Gastroesophageal sphincter (tissue), 4 donors: ENCODE data around the gene PLPPR2. TPM values are rescaled to one million over a fixed set of nuclear protein-coding genes. Genes with fewer than 3 reads are reported as not detected.

Source experiments
- ATAC-seq: fragments of 150-250 bp; one replicate; pipeline ENCODE4 v1.9.1; 2016; ENCODE audit warnings: mild to moderate bottlenecking, moderate library complexity
- H3K27ac ChIP-seq, 4 donors: fragments of 200-600 bp; sonication (generic) in 3 of 4; 1 replicate in 3 of 4; 2 replicates in 1 of 4; pipeline ENCODE4 v1.5.1; 2016 to 2019
- H3K27me3 ChIP-seq: fragments of 200-600 bp; sonication (generic); one replicate; pipeline ENCODE4 v1.5.1; 2019
- H3K36me3 ChIP-seq, 2 donors: fragments of 200-600 bp; sonication (generic); one replicate each; pipeline ENCODE4 v1.5.1; 2019; ENCODE audit warnings: control low read depth in 1 of 2
- H3K4me1 ChIP-seq, 3 donors: fragments of 200-600 bp; sonication (generic); 1 replicate in 2 of 3; 2 replicates in 1 of 3; pipeline ENCODE4 v1.5.1; 2016 to 2019; ENCODE audit warnings: control low read depth in 2 of 3
- H3K4me3 ChIP-seq, 2 donors: fragments of 200-600 bp; sonication (generic); one replicate each; pipeline ENCODE4 v1.5.1; 2019; ENCODE audit warnings: mild to moderate bottlenecking in 1 of 2, moderate library complexity in 1 of 2
- H3K9me3 ChIP-seq, 3 donors: fragments of 200-600 bp; sonication (generic); one replicate each; pipeline ENCODE4 v1.5.1; 2017 to 2019; ENCODE audit warnings: control low read depth in 2 of 3
- EP300 ChIP-seq: sonication (generic); formaldehyde crosslinking; IDR thresholded peaks from one replicate; pipeline ENCODE4 v1.6.1; 2017; ENCODE audit warnings: antibody characterized with exemption, mild to moderate bottlenecking
- POLR2A ChIP-seq, 2 donors: fragments of 450-650 bp; IDR thresholded peaks; one replicate each; pipeline ENCODE4 v1.6.1; 2017; ENCODE audit warnings: antibody characterized with exemption in 2 of 2, mild to moderate bottlenecking in 2 of 2, moderate library complexity in 1 of 2
- POLR2AphosphoS5 ChIP-seq: sonication (generic); formaldehyde crosslinking; IDR thresholded peaks from one replicate; pipeline ENCODE4 v1.6.1; 2017; ENCODE audit warnings: antibody characterized with exemption
- WGBS, 2 donors: methylation state at CpG; one replicate each; pipeline ENCODE4 v1.1.5; 2018; ENCODE audit warnings: low coverage in 1 of 2; 5-methylcytosine and 5-hydroxymethylcytosine counted together
- total RNA-seq, 4 donors: library from RNA; depleted of rRNA; stranded (reverse); fragments of >200 nt; gene quantifications; one replicate each; pipeline ENCODE4 v1.1.0, GENCODE V29; 2016
- TF ChIP-seq, protein P1 (sequence below), 4 experiments: fragments of 200-600 bp in 2 of 4; fragments of 450-650 bp in 2 of 4; sonication (generic) in 1 of 4; IDR thresholded peaks; one replicate each; pipeline ENCODE4 v1.5.1; 2017 to 2019; ENCODE audit warnings: antibody characterized with exemption in 4 of 4, mild to moderate bottlenecking in 2 of 4, moderate library complexity in 2 of 4

PLPPR2 gene
- total RNA-seq, 4 donors from 2014 or later, result 20.5 to 57.7 (median 44.9) TPM

DNA sequence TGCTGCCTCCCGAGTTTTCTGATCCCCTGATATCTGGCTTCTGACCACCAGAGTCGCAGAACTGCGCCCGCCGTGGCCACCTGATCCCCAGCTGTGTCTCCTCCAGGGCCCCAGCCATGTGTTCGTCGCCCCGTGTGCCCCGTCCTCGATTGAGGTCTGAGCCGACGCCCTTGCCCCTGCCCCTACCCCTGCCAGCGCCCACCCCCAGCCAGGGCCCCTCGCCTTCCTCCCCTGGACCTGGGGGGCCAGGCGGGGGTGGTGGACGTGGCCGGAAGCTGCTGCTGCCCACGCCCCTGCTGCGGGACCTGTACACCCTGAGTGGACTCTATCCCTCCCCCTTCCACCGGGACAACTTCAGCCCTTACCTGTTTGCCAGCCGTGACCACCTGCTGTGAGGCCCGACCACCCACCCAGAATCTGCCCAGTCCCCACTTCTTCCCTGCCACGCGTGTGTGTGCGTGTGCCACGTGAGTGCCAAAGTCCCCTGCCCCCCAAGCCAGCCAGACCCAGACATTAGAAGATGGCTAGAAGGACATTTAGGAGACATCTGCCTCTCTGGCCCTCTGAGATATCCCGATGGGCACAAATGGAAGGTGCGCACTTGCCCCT is 9.2 kb downstream of the PLPPR2 start:
- WGBS, 2 donors, result 80 to 90% methylated on average over 5 to 9 of the region's 28 CpGs
- ATAC-seq, result no peak
- TF ChIP-seq POLR2AphosphoS5 (no peak), POLR2A (IDR thresholded peaks at IDR 0.05) (no peak), EP300 (no peak)
- TF ChIP-seq, protein P1, sequence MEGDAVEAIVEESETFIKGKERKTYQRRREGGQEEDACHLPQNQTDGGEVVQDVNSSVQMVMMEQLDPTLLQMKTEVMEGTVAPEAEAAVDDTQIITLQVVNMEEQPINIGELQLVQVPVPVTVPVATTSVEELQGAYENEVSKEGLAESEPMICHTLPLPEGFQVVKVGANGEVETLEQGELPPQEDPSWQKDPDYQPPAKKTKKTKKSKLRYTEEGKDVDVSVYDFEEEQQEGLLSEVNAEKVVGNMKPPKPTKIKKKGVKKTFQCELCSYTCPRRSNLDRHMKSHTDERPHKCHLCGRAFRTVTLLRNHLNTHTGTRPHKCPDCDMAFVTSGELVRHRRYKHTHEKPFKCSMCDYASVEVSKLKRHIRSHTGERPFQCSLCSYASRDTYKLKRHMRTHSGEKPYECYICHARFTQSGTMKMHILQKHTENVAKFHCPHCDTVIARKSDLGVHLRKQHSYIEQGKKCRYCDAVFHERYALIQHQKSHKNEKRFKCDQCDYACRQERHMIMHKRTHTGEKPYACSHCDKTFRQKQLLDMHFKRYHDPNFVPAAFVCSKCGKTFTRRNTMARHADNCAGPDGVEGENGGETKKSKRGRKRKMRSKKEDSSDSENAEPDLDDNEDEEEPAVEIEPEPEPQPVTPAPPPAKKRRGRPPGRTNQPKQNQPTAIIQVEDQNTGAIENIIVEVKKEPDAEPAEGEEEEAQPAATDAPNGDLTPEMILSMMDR (IDR thresholded peaks at IDR 0.05), result no peak
- Histone ChIP-seq H3K4me1 (peaks cover 0 to 5% (median 0%) of the 10 kb centered on the region in 3 donors), H3K27me3 (no peaks in the 10 kb centered on the region), H3K36me3 (peaks cover 0 to 88% of the 10 kb centered on the region in 2 donors), H3K9me3 (no peaks in the 10 kb centered on the region), H3K4me3 (no peak overlapping the region), H3K27ac (no peak overlapping the region)

DNA sequence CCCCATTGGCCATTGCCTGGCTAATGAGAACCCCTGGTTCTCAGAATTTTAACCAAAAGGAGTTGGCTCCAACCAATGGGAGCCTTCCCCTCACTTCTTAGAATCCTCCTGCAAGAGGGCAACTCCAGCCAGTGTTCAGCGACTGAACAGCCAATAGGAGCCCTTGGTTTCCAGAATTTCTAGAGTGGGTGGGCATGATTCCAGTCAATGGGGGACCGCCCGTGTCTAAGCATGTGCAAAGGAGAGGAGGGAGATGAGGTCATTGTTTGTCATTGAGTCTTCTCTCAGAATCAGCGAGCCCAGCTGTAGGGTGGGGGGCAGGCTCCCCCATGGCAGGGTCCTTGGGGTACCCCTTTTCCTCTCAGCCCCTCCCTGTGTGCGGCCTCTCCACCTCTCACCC is 9.7 kb downstream of the PLPPR2 start:
- peak overlapping the region in 1 of 4 donors; percentile 18 for H3K27ac ChIP-seq
- H3K36me3 ChIP-seq, result peaks cover 0 to 87% of the 10 kb centered on the region in 2 donors
- no peak overlapping the region for H3K4me3 ChIP-seq
- H3K9me3 ChIP-seq, result no peaks in the 10 kb centered on the region
- H3K27me3 ChIP-seq, result no peaks in the 10 kb centered on the region
- peaks cover 0 to 5% (median 0%) of the 10 kb centered on the region in 3 donors for H3K4me1 ChIP-seq
- ATAC-seq, result no peak
- WGBS, 2 donors, result 75% methylated on average over 2 of the region's 5 CpGs; no CpG with 5 or more reads in 1 of the 2 donors
- TF ChIP-seq POLR2AphosphoS5, result no peak
- TF ChIP-seq EP300, result no peak
- no peak for TF ChIP-seq POLR2A (IDR thresholded peaks at IDR 0.05)
- TF ChIP-seq, protein P1 (IDR thresholded peaks at IDR 0.05), result no peak

DNA sequence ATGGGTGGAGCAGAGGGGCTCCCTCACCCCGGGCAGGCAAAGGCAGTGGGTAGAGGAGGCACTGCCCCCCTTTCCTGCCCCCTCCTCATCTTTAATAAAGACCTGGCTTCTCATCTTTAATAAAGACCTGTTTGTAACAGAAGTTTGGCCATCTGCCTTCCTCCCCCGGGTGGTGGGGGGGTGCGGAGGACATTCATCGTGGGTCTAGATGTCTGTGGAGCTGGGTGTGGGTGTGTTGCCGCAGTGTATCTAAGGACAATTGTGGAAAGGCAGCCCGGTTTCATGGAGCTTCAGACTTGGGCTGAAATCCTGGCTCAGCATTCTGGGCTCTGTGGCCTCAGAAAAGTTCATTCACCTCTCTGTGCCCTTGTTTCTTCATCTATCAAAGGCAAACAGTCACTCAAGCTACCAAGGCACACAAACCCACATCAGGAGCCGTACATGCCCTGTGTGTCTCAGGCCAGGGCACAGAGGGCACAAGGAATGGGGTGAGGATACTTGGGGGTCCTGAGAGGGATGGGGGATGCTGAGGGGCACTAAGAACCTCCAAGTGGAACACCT is 10.4 kb downstream of the PLPPR2 start:
- 71% methylated on average over 1 of the region's 7 CpGs; no CpG with 5 or more reads in 1 of the 2 donors for WGBS, 2 donors
- H3K27me3 ChIP-seq, result no peaks in the 10 kb centered on the region
- peak overlapping the region in 1 of 4 donors; percentile 18 for H3K27ac ChIP-seq
- ATAC-seq, result no peak
- H3K4me3 ChIP-seq, result no peak overlapping the region
- peaks cover 0 to 80% of the 10 kb centered on the region in 2 donors for H3K36me3 ChIP-seq
- no peaks in the 10 kb centered on the region for H3K9me3 ChIP-seq
- peaks cover 0 to 5% (median 0%) of the 10 kb centered on the region in 3 donors for H3K4me1 ChIP-seq
- TF ChIP-seq POLR2A (IDR thresholded peaks at IDR 0.05), result no peak
- no peak for TF ChIP-seq POLR2AphosphoS5
- no peak for TF ChIP-seq EP300
- TF ChIP-seq, protein P1 (IDR thresholded peaks at IDR 0.05), result no peak

DNA sequence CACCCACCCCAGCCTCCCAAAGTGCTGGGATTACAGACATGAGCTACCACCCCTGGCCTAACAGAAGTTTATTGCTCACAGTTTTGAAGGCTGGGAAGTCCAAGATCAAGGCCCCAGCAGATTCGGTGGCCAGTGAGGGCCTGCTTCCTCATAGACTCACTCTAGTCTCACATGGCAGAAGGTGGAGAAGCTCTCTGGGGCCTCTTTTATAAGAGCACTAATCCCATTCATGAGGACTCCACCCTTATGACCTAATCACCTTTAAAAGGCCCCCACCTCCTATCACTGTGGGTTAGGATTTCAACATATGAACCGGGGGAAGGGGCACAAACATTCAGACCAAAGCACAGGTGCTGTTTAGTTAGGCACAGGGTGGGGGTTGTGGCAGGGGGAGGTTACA is 12.3 kb downstream of the PLPPR2 start:
- peaks cover 0 to 69% of the 10 kb centered on the region in 2 donors for H3K36me3 ChIP-seq
- TF ChIP-seq POLR2AphosphoS5, result no peak
- no peak for TF ChIP-seq EP300
- TF ChIP-seq POLR2A (IDR thresholded peaks at IDR 0.05), result no peak
- WGBS, 2 donors, result no CpG with 5 or more reads among the region's 2 CpGs

DNA sequence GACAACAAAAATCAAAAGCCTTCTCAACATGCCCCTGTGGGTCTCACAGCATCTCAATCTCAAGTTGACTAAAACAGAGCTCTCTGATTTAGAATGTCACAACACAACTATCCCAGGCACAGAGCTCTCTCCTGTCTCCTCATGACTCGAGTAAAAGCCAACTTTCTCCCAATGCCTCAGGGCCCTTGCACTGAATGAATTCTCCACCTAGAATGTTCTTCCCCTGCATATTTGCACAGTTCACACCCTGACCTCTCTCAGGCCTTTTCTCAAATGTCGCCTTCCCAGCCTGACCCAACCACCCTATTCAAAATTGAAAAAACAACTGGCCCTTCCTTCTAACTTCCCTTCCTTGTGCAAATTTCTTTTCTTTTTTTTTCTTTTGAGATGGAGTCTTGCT is 15.5 kb downstream of the PLPPR2 start:
- Histone ChIP-seq H3K9me3 (no peaks in the 10 kb centered on the region), H3K27me3 (no peaks in the 10 kb centered on the region), H3K27ac (no peak overlapping the region), H3K36me3 (peaks cover 0 to 37% of the 10 kb centered on the region in 2 donors), H3K4me1 (peaks cover 0 to 17% (median 9%) of the 10 kb centered on the region in 3 donors), H3K4me3 (no peak overlapping the region)
- WGBS, 2 donors, result 66 to 92% methylated on average over 2 of the region's 2 CpGs
- no peak for ATAC-seq
- TF ChIP-seq POLR2AphosphoS5, result no peak
- TF ChIP-seq POLR2A (IDR thresholded peaks at IDR 0.05), result no peak
- TF ChIP-seq, protein P1 (IDR thresholded peaks at IDR 0.05), result no peak
- TF ChIP-seq EP300, result no peak

More for the DNA sequence above, 12.3 kb downstream of the PLPPR2 start:
- peaks cover 0 to 5% (median 0%) of the 10 kb centered on the region in 3 donors for H3K4me1 ChIP-seq
- H3K27ac ChIP-seq, result no peak overlapping the region
- ATAC-seq, result no peak
- H3K9me3 ChIP-seq, result no peaks in the 10 kb centered on the region
- H3K4me3 ChIP-seq, result no peak overlapping the region
- H3K27me3 ChIP-seq, result no peaks in the 10 kb centered on the region
